Smooth muscle cell (in vitro differentiated cells): ENCODE data around the gene MED31. TPM values are rescaled to one million over a fixed set of nuclear protein-coding genes. Genes with fewer than 3 reads are reported as not detected.

Experiments used
- DNase-seq: peaks from one replicate; lab custom pipeline; 2025; ENCODE audit not compliant: unreplicated experiment; lab: John Stamatoyannopoulos, UW
- H2AFZ ChIP-seq: fragments of 200-600 bp; sonication (generic); 2 replicates; pipeline ENCODE4 v1.6.0; 2016; ENCODE audit warnings: antibody characterized with exemption, low read depth, mild to moderate bottlenecking
- H3F3A ChIP-seq: fragments of 200-600 bp; sonication (generic); 2 replicates; pipeline ENCODE4 v1.6.0; 2017; ENCODE audit warnings: antibody characterized with exemption, low read depth
- H3K27ac ChIP-seq: fragments of 200-600 bp; sonication (generic); 2 replicates; pipeline ENCODE4 v1.5.1; 2016; ENCODE audit warnings: low read depth, mild to moderate bottlenecking
- H3K27me3 ChIP-seq: fragments of 200-600 bp; sonication (generic); 2 replicates; pipeline ENCODE4 v1.6.1; 2016; ENCODE audit warnings: low read depth, mild to moderate bottlenecking
- H3K36me3 ChIP-seq: fragments of 200-600 bp; sonication (generic); 2 replicates; pipeline ENCODE4 v1.5.1; 2016; ENCODE audit warnings: low read depth
- H3K4me1 ChIP-seq: fragments of 200-600 bp; sonication (generic); 2 replicates; pipeline ENCODE4 v1.5.1; 2016; ENCODE audit warnings: low read depth
- H3K4me2 ChIP-seq: fragments of 200-600 bp; sonication (generic); 2 replicates; pipeline ENCODE4 v1.6.0; 2016; ENCODE audit warnings: mild to moderate bottlenecking
- H3K4me3 ChIP-seq: fragments of 200-600 bp; sonication (generic); 2 replicates; pipeline ENCODE4 v1.5.1; 2016; ENCODE audit warnings: mild to moderate bottlenecking
- H3K79me2 ChIP-seq: fragments of 200-600 bp; sonication (generic); 2 replicates; pipeline ENCODE4 v1.6.0; 2016; ENCODE audit warnings: low read depth, mild to moderate bottlenecking
- H3K9ac ChIP-seq: fragments of 200-600 bp; sonication (generic); 2 replicates; pipeline ENCODE4 v1.6.0; 2016; ENCODE audit warnings: low read depth
- H3K9me3 ChIP-seq: fragments of 200-600 bp; sonication (generic); replicated peaks from 2 replicates; pipeline ENCODE4 v1.5.1; 2016; ENCODE audit warnings: low read depth
- H4K20me1 ChIP-seq: fragments of 200-600 bp; sonication (generic); 2 replicates; pipeline ENCODE4 v1.6.0; 2016; ENCODE audit warnings: low read depth
- WGBS: methylation state at CpG from one replicate; pipeline ENCODE4 v1.1.7; 2016; ENCODE audit warnings: low lambda C conversion rate; 5-methylcytosine and 5-hydroxymethylcytosine counted together
- polyA plus RNA-seq: library from polyadenylated mRNA; unstranded; fragments of >200 nt; fragmentation: Nextera tagmentation; extraction: Ambion mirVana; gene quantifications from 2 replicates; pipeline ENCODE4 v1.2.1, GENCODE V29; 2016
- total RNA-seq: library from RNA; depleted of rRNA; stranded (reverse); fragments of >200 nt; gene quantifications from 2 replicates; pipeline ENCODE4 v1.2.3, GENCODE V29; 2014
- TF ChIP-seq, protein P1 (sequence below): fragments of 200-600 bp; sonication (generic); IDR thresholded peaks from 2 replicates; pipeline ENCODE4 v1.5.1; 2017; ENCODE audit warnings: borderline replicate concordance, mild to moderate bottlenecking, antibody characterized with exemption; ENCODE audit not compliant: insufficient read depth, poor library complexity, severe bottlenecking

The MED31 gene
- total and polyA plus RNA-seq, 2 experiments from 2014 or later = 26.3 to 59.1 TPM

DNA sequence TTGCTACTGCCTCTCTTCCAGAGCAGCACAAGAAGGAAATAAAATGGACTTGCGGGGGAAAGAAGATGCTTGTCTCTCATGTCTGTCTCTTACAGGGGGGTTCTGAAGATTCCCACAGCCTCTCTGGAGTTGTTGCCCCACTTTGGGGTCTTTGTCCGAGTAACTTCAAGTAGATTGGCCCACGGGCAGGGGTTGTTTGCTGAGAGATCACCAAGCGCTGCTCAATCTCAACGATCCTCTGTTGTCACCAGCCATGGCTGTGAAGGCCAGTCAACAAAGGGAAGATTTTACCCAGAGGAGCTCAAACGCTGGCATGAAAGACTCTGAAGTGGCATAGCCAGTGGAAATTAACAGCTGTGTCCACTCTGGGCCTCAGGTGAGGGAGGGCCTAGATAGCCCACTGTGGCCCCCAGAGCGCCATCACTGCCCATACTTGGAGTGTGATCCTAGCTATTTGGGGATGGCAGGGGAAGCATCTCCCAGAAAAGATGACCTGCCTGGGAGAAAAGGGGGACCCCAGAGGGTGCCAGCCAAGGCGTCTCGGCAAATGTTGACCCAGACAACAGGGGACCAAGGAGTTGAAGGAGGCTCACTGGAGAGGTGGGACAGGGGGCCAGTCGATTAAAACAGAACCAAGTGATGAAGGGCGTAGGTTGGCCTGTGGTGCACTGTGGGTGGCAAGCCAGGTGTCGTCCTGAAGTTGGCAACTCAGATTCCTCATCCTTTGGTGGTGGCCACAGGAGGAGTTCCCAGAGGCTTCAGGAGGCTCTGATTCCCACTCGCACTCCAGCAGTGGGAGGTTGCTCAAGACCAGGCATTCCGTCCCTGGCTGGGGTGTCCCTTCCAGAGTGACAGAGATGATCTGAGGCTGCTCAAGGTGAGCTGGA lies 33.7 kb upstream of the MED31 start:
- H3K27ac ChIP-seq = no peak overlapping the region
- peaks cover 6% of the 10 kb centered on the region for H3K27me3 ChIP-seq
- no peaks in the 10 kb centered on the region for H3K4me1 ChIP-seq
- no peaks in the 10 kb centered on the region for H3K36me3 ChIP-seq
- H2AFZ ChIP-seq = no peak overlapping the region
- TF ChIP-seq, protein P1, sequence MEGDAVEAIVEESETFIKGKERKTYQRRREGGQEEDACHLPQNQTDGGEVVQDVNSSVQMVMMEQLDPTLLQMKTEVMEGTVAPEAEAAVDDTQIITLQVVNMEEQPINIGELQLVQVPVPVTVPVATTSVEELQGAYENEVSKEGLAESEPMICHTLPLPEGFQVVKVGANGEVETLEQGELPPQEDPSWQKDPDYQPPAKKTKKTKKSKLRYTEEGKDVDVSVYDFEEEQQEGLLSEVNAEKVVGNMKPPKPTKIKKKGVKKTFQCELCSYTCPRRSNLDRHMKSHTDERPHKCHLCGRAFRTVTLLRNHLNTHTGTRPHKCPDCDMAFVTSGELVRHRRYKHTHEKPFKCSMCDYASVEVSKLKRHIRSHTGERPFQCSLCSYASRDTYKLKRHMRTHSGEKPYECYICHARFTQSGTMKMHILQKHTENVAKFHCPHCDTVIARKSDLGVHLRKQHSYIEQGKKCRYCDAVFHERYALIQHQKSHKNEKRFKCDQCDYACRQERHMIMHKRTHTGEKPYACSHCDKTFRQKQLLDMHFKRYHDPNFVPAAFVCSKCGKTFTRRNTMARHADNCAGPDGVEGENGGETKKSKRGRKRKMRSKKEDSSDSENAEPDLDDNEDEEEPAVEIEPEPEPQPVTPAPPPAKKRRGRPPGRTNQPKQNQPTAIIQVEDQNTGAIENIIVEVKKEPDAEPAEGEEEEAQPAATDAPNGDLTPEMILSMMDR = no peak
- H4K20me1 ChIP-seq = no peaks in the 10 kb centered on the region
- no peaks in the 10 kb centered on the region for H3K9me3 ChIP-seq
- no peaks in the 10 kb centered on the region for H3F3A ChIP-seq
- no peak overlapping the region for H3K4me2 ChIP-seq
- H3K79me2 ChIP-seq = no peaks in the 10 kb centered on the region
- DNase-seq = no peak
- H3K9ac ChIP-seq = no peak overlapping the region
- WGBS = 89% methylated on average over 14 of the region's 14 CpGs
- no peak overlapping the region for H3K4me3 ChIP-seq

DNA sequence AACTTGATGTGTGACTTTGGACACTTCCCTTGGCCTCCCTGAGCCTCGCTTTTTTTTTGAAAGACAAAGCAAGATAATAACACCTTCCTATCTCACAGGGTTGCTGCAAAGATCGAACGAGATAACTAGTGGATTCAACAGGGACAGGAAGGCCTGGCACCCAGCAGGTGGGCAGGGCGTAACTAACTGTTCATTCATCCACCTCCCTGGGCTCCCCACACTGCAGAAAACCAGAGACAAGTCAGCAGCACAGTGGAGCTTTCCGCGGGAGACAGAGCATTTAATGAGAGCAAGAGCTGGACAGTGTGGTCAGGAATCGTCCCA lies 33.0 kb upstream of the MED31 start:
- DNase-seq = no peak
- Histone ChIP-seq H3K27me3 (peaks cover 9% of the 10 kb centered on the region), H3F3A (no peaks in the 10 kb centered on the region), H3K36me3 (no peaks in the 10 kb centered on the region), H3K4me3 (no peak overlapping the region), H3K27ac (no peak overlapping the region), H3K4me1 (no peaks in the 10 kb centered on the region), H3K79me2 (no peaks in the 10 kb centered on the region), H2AFZ (no peak overlapping the region), H4K20me1 (no peaks in the 10 kb centered on the region), H3K9ac (no peak overlapping the region), H3K4me2 (no peak overlapping the region), H3K9me3 (no peaks in the 10 kb centered on the region)
- TF ChIP-seq, protein P1 = no peak
- 74% methylated on average over 7 of the region's 7 CpGs for WGBS

DNA sequence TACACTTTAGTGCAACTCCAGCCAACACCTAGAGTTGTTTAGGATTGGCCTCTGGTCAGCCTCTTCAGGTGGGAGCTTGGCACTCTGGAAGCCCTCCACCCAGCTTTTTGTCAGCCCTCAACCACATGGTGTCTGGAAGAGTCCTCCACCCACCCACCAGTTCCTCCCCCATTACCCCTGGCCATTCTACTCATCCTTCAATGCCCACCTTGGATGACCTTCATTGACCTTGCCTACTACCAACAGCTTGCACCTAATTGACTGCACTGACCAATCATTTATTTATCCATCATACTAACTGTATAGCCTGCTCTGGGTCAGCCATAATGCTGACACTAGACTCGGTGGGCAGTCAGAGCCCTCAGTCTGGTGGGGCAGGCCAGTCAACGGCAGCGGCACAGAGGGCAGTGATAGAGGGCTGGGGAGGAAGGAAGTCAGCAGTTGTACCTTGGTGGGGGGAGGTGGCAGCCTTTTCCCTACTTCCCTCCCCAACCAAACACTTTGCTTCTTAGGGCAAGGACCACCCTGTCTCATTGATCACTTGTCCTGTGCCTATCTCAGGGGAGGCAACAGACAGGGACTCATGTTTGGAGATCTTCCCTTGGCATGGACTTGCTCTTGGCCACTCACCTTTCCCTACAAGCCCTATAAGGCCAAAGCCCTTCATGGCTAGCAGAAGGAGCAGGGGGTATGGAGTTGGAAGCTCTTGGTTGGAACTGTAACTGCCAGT lies 32.5 kb upstream of the MED31 start:
- WGBS = 95% methylated on average over 3 of the region's 3 CpGs
- H3K4me3 ChIP-seq = no peak overlapping the region
- no peaks in the 10 kb centered on the region for H3K4me1 ChIP-seq
- H3K79me2 ChIP-seq = no peaks in the 10 kb centered on the region
- no peak overlapping the region for H3K4me2 ChIP-seq
- no peaks in the 10 kb centered on the region for H3K9me3 ChIP-seq
- TF ChIP-seq, protein P1 = no peak
- H3K36me3 ChIP-seq = no peaks in the 10 kb centered on the region
- H3F3A ChIP-seq = no peaks in the 10 kb centered on the region
- H4K20me1 ChIP-seq = no peaks in the 10 kb centered on the region
- H3K27me3 ChIP-seq = peaks cover 12% of the 10 kb centered on the region
- no peak overlapping the region for H3K27ac ChIP-seq
- H2AFZ ChIP-seq = no peak overlapping the region
- DNase-seq = no peak
- no peak overlapping the region for H3K9ac ChIP-seq
